K562 (cell line): Measurements from ENCODE around the gene KRTAP5-5. TPM values are rescaled to one million over a fixed set of nuclear protein-coding genes. Genes with fewer than 3 reads are reported as not detected.
"Not testable (repeated sequence)": the region's sequence is repeated elsewhere in the genome, so short reads cannot be mapped to it uniquely, and the experiment has no call there.

Experiments
- ATAC-seq: fragments of 200-7000 bp; cut with Tn5 transposase; 3 replicates; pipeline ENCODE4 v1.9.1; 2020; ENCODE audit warnings: moderate library complexity
- BruUV-seq: library from RNA; stranded (reverse); fragments of 400-500 nt; replicated peaks from 2 replicates; lab custom pipeline; 2021; lab: Mats Ljungman, UMichigan
- CTCF ChIA-PET: fragments of 300-600 bp; formaldehyde crosslinking; extraction: SDS; loops from one replicate; lab custom pipeline; 2021; ENCODE audit warnings: low intra/inter-chr PET ratio; lab: Yijun Ruan, JAX
- POLR2A ChIA-PET: fragments of 300-600, 350-650 bp; sonication (Branson Sonifier 250); formaldehyde crosslinking; extraction: SDS; loops from one replicate; lab custom pipeline; 2021; ENCODE audit warnings: antibody characterized with exemption, inconsistent platforms; lab: Yijun Ruan, JAX
- DNase-seq, 4 experiments: peaks; one replicate each; pipeline versions ENCODE4 v3.0.0 to v3.0.0-alpha.2; 2011 to 2018; ENCODE audit warnings: low spot score in 3 of 4, mixed read lengths in 3 of 4; ENCODE audit errors: extremely low read depth in 1 of 4
- FAIRE-seq: peaks from 2 replicates; lab custom pipeline; 2011; peaks lifted over from hg19 to GRCh38; lab: Jason Lieb, UNC
- H2AFZ ChIP-seq: 2 replicates; pipeline ENCODE4 v1.6.0; 2011; ENCODE audit warnings: low read depth, low read length, control low read depth, inconsistent platforms
- H3K27ac ChIP-seq: fragments of 200-600 bp; 3 replicates; pipeline ENCODE4 v1.8.0; 2011; ENCODE audit warnings: low read depth, mild to moderate bottlenecking, control low read depth, inconsistent platforms, low read length, moderate library complexity, mixed read lengths; ENCODE audit errors: extremely low read depth
- H3K27me3 ChIP-seq, 2 experiments: fragments of 300-600 bp in 1 of 2; 2 replicates in 1 of 2; 3 replicates in 1 of 2; pipeline versions ENCODE4 v1.6.0 to v1.8.0; 2011; ENCODE audit warnings: inconsistent platforms in 2 of 2, low read length in 2 of 2, mild to moderate bottlenecking in 1 of 2, mixed read lengths in 1 of 2, moderate library complexity in 1 of 2; ENCODE audit not compliant: control insufficient read depth in 2 of 2, insufficient read depth in 2 of 2
- H3K36me3 ChIP-seq: fragments of 300-600 bp; 3 replicates; pipeline ENCODE4 v1.8.0; 2011; ENCODE audit warnings: mild to moderate bottlenecking, low read length, inconsistent platforms; ENCODE audit not compliant: control insufficient read depth, insufficient read depth
- H3K4me1 ChIP-seq, 2 experiments: fragments of 200-600 bp in 1 of 2; replicated peaks in 1 of 2; 2 replicates in 1 of 2; 3 replicates in 1 of 2; pipeline versions ENCODE4 v1.5.1 to v1.8.0; 2011; ENCODE audit warnings: inconsistent platforms in 2 of 2, low read length in 2 of 2, mild to moderate bottlenecking in 1 of 2, mixed read lengths in 1 of 2, moderate library complexity in 1 of 2; ENCODE audit not compliant: control insufficient read depth in 2 of 2, insufficient read depth in 2 of 2
- H3K4me2 ChIP-seq: 2 replicates; pipeline ENCODE4 v1.6.1; 2011; ENCODE audit warnings: low read length, control low read depth, inconsistent platforms, mixed read lengths; ENCODE audit not compliant: insufficient read depth
- H3K4me3 ChIP-seq: fragments of 200-600 bp; sonication (generic), shearing (Covaris generic); 2 replicates; pipeline ENCODE4 v1.5.1; 2016; ENCODE audit warnings: control low read depth, inconsistent platforms
- H3K79me2 ChIP-seq: fragments of 200-600 bp; 3 replicates; pipeline ENCODE4 v1.8.0; 2011; ENCODE audit warnings: low read length, inconsistent platforms; ENCODE audit not compliant: control insufficient read depth, insufficient read depth
- H3K9ac ChIP-seq, 2 experiments: 2 replicates each; pipeline versions ENCODE4 v1.6.0 to v1.6.1; 2011; ENCODE audit warnings: low read depth in 2 of 2, low read length in 2 of 2, control low read depth in 1 of 2, inconsistent platforms in 1 of 2, mild to moderate bottlenecking in 1 of 2, mixed read lengths in 1 of 2; ENCODE audit not compliant: insufficient read depth in 1 of 2
- H3K9me1 ChIP-seq: one replicate; pipeline ENCODE4 v1.6.0; 2011; ENCODE audit warnings: inconsistent platforms, mild to moderate bottlenecking, low read length, moderate library complexity; ENCODE audit not compliant: control insufficient read depth, insufficient read depth
- H3K9me3 ChIP-seq: replicated peaks from 2 replicates; pipeline ENCODE4 v1.5.1; 2011; ENCODE audit warnings: low read depth, low read length, inconsistent platforms; ENCODE audit not compliant: control insufficient read depth, insufficient read depth
- H4K20me1 ChIP-seq: replicated peaks from 2 replicates; pipeline ENCODE4 v1.6.1; 2011; ENCODE audit warnings: low read length, inconsistent platforms, mixed read lengths; ENCODE audit not compliant: control insufficient read depth, insufficient read depth
- COPS2 ChIP-seq: fragments of 450-650 bp; conservative IDR thresholded peaks from 2 replicates; pipeline ENCODE4 v1.6.1; 2016; ENCODE audit warnings: mild to moderate bottlenecking, moderate library complexity
- MAZ ChIP-seq, 2 experiments: fragments of 450-650 bp in 1 of 2; sonication (generic) in 1 of 2; formaldehyde crosslinking; IDR thresholded peaks in 1 of 2; conservative IDR thresholded peaks in 1 of 2; 2 replicates each; pipeline versions ENCODE4 v1.4.0 to v1.5.0; 2020; ENCODE audit warnings: mild to moderate bottlenecking in 1 of 2, missing genetic modification reagents in 1 of 2
- MEIS2 ChIP-seq: fragments of 450-650 bp; IDR thresholded peaks from 2 replicates; pipeline ENCODE4 v1.6.1; 2014; ENCODE audit warnings: mild to moderate bottlenecking; ENCODE audit not compliant: partially characterized antibody
- PHF8 ChIP-seq: fragments of 200-600 bp; sonication (generic); IDR thresholded peaks from 2 replicates; pipeline ENCODE4 v1.6.1; 2012; ENCODE audit warnings: mixed run types, mild to moderate bottlenecking, inconsistent platforms, low read length, moderate library complexity, borderline replicate concordance
- PRPF4 ChIP-seq: fragments of 200-400 bp; formaldehyde crosslinking; IDR thresholded peaks from one replicate; pipeline ENCODE4 v1.6.1; 2017; ENCODE audit warnings: low read length, low read depth, mild to moderate bottlenecking; ENCODE audit not compliant: insufficient read depth, poor library complexity, severe bottlenecking
- WGBS: fragments of 100-300 bp; shearing (Covaris generic); methylation state at CpG from one replicate; pipeline ENCODE4 v1.1.6; 2016; ENCODE audit warnings: low coverage, mixed read lengths; ENCODE audit not compliant: insufficient coverage; ENCODE audit errors: missing lambda C conversion rate; 5-methylcytosine and 5-hydroxymethylcytosine counted together
- in situ Hi-C: fragments of 300-500 bp; cut with MboI; formaldehyde crosslinking; loops from 4 replicates; pipeline ENCODE4 v1.15.0; 2018; ENCODE audit warnings: inconsistent platforms, mixed read lengths
- intact Hi-C: fragments of 100-400 bp; cut with micrococcal nuclease; formaldehyde crosslinking; loops from 2 replicates; pipeline ENCODE4 v1.14.2; 2022
- polyA plus RNA-seq, 8 experiments: library from polyadenylated mRNA; depleted of rRNA in 4 of 8; stranded (reverse) in 5 of 8; unstranded in 3 of 8; fragments of >200 nt; fragmentation: Nextera tagmentation in 2 of 8; fragmentation: Illumina TruSeq in 1 of 8; extraction: Ambion mirVana in 2 of 8; extraction: Trizol in 1 of 8; gene quantifications; 2 replicates each; pipeline versions ENCODE4 v1.2.1 to v1.2.3, GENCODE V29; 2011 to 2014; ENCODE audit warnings: inconsistent platforms in 1 of 8, missing spikeins in 1 of 8
- total RNA-seq, 7 experiments: library from RNA; depleted of rRNA in 6 of 7; stranded (reverse); fragments of >200 nt in 6 of 7; fragmentation: Illumina TruSeq in 2 of 7; extraction: Trizol in 2 of 7; gene quantifications; 2 replicates each; pipeline versions ENCODE4 v1.2.1 to v1.2.3, GENCODE V29; 2011 to 2021; ENCODE audit warnings: low replicate concordance in 1 of 7
- TF ChIP-seq, protein P1 (sequence below): fragments of 250-450 bp; sonication (Bioruptor Pico); IDR thresholded peaks from 2 replicates; pipeline ENCODE4 v1.5.0; 2021; ENCODE audit warnings: mild to moderate bottlenecking, borderline replicate concordance

The KRTAP5-5 gene
- total and polyA plus RNA-seq, 9 of the 15 experiments (the other 6 are each of a cell fraction or from before 2014, with no cell fraction given), result not detected

DNA sequence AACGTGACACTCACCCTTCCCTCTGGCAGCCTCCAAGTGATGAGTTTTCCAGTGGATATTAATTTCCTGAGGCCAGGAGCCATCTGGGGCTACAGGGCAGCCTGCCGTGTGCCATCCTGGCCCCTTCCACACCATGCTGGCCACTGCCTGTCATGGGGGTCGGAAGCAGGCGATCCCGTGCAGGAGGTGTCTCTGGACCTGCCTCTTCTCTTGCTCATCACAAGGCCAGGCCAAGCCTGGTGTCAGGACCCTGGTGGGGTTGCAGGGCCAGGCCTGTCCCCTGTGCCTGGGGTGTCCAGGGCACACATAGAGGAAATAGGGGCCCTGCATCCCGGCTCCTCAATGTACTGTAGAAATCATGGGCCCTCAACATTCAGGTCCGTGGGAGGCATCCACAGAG is 24.9 kb upstream of the KRTAP5-5 start:
- in situ Hi-C loops, result no loop called here
- ChIA-PET POLR2A (interaction anchor here (0.6 kb wide), 1 partner anchor 25 kb away, joined by 3 read pairs; no protein-coding TSS in a partner anchor), CTCF (no interaction called here)
- DNase-seq (no peak), ATAC-seq (no peak), FAIRE-seq (no peak)
- 0% methylated on average over 6 of the region's 7 CpGs for WGBS
- Histone ChIP-seq H3K4me1 (no peaks in the 10 kb centered on the region), H3K4me3 (no peak overlapping the region), H3K4me2 (no peak overlapping the region), H3K27ac (no peak overlapping the region), H2AFZ (no peak overlapping the region), H3K9me3 (no peaks in the 10 kb centered on the region), H3K9ac (no peak overlapping the region; a peak in 1 of 4 replicates), H3K27me3 (peaks cover 9 to 44% of the 10 kb centered on the region in 2 experiments), H3K36me3 (no peaks in the 10 kb centered on the region), H4K20me1 (no peaks in the 10 kb centered on the region), H3K79me2 (no peaks in the 10 kb centered on the region), H3K9me1 (no peaks in the 10 kb centered on the region)
- TF ChIP-seq, protein P1, sequence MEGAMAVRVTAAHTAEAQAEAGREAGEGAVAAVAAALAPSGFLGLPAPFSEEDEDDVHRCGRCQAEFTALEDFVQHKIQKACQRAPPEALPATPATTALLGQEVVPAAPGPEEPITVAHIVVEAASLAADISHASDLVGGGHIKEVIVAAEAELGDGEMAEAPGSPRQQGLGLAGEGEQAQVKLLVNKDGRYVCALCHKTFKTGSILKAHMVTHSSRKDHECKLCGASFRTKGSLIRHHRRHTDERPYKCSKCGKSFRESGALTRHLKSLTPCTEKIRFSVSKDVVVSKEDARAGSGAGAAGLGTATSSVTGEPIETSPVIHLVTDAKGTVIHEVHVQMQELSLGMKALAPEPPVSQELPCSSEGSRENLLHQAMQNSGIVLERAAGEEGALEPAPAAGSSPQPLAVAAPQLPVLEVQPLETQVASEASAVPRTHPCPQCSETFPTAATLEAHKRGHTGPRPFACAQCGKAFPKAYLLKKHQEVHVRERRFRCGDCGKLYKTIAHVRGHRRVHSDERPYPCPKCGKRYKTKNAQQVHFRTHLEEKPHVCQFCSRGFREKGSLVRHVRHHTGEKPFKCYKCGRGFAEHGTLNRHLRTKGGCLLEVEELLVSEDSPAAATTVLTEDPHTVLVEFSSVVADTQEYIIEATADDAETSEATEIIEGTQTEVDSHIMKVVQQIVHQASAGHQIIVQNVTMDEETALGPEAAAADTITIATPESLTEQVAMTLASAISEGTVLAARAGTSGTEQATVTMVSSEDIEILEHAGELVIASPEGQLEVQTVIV, result no peak
- TF ChIP-seq PRPF4 (no peak), COPS2 (no peak), PHF8 (no peak), MEIS2 (no peak), MAZ (CRISPR knock-in tag; conservative IDR thresholded peaks at IDR 0.05 in 1 of 2, IDR thresholded peaks at IDR 0.05 in 1 of 2) (no peak)
- no TSS peak for BruUV-seq
- intact Hi-C loops, result no loop called here

DNA sequence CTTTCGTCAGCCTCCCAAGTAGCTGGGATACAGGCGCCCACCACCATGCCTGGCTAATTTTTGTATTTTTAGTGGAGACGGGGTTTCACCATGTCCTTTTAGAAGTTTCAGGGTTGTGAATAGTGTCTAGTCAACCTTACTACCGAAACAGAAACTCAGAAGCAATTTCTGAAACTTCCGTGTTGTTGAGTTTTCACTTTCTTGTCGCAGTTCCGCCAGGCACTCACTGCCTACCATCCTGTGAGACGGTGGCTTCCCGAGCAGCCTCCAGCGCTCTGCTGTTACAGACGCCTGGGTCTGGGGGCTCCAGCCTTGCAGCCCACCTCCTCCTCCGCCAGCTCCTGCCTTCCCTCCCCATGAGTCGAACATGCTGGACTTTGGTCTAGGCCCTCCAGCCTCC is 23.7 kb upstream of the KRTAP5-5 start:
- H2AFZ ChIP-seq, DNase-seq, H3K27ac ChIP-seq, H3K4me1 ChIP-seq, H3K79me2 ChIP-seq, H3K9ac ChIP-seq, H3K4me3 ChIP-seq, FAIRE-seq, intact Hi-C loops, H3K9me1 ChIP-seq, BruUV-seq, in situ Hi-C loops, ATAC-seq, H4K20me1 ChIP-seq, H3K9me3 ChIP-seq, H3K4me2 ChIP-seq, H3K36me3 ChIP-seq: not testable (repeated sequence)
- CTCF ChIA-PET, result interaction anchor here (0.7 kb wide), 1 partner anchor 250 kb away, joined by 3 read pairs; no protein-coding TSS in a partner anchor
- peaks cover 9 to 49% of the 10 kb centered on the region in 2 experiments for H3K27me3 ChIP-seq
- POLR2A ChIA-PET, result interaction anchor here (0.6 kb wide), 1 partner anchor 35 kb away, joined by 3 read pairs; no protein-coding TSS in a partner anchor
- WGBS, result 8% methylated on average over 13 of the region's 13 CpGs
